OCI-M1 (cell line): ENCODE data around the gene CNIH3.

Experiments used
- DNase-seq: peaks from one replicate; lab custom pipeline; 2025; lab: John Stamatoyannopoulos, UW

CNIH3 gene

DNA sequence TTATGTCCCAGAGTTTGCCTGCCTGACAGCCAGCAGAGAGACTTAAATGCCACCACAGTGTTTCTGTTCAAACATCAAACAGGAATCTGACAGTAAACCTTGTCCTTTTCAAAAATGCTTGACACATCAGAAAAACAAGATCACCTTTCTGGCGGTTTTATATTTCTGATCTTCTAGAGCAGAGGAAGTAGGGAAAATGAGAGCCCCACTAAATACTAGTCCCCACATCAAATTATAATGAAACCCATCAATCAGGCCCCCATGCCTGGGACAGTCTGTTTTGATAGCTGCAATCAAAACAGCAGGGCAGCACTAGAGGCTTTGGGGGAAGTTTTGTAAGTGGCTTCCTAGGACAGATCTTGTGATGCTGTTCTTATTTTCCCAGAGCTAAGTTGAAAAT, 129.3 kb downstream of the CNIH3 start:
- DNase-seq = no peak

DNA sequence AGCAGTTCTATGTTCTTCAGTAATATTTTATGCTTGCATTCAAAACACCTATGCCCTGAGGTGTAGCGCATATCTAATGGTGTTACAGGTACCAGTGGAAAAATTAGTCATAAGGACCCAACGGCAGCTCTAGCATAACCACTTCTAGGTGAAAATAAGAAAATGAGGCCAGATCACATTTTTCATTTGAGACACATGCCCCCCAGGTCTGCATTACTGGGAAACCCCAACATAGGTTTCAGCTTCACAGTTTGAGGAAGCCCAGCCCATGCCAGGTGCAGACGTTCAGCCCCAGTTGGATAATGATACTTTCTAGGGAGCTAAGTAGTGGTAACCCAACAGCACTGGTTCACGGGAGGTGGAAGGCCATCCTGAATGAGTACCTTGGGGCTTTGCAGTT, 129.8 kb downstream of the CNIH3 start:
- no peak for DNase-seq

DNA sequence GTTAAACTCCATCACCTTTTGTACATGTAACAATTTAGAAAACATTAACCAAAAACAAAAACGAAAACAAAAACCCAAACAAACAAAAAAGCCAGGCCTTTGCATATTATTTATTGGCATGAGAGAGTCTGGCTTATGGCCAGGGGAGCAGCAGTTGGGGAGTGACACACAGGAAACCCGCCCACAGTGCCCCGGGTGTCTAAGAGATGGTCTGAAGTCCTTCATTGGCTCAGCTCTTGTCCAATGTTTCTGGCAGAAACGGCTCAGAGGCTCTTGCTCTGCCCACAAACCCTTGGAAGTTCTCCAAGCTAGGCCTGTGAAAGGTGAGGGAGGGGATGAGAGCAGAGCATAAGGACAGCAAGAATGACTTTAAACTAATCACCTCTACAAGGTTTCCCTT, 131.5 kb downstream of the CNIH3 start:
- DNase-seq = peak; percentile 13

DNA sequence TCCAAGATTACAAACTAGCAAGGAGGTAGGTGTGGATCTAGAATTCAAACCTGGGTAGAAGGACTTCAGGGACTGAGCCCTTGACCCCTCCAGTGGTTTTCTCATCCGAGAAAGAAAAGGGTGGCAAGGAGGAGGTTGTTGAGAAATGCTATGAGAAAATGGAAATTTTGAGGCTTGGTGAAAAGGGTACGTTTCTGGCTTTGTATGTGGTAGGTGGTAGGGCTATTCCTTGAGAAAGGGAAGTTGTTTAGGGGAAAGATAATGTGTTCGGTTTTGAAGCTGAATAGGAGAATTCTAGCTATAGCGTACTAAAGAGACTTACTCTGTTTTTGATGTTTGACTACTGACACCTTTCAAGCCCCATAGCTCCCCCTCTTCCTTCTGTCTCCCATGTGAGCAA, 133.8 kb downstream of the CNIH3 start:
- peak; percentile 8 for DNase-seq

DNA sequence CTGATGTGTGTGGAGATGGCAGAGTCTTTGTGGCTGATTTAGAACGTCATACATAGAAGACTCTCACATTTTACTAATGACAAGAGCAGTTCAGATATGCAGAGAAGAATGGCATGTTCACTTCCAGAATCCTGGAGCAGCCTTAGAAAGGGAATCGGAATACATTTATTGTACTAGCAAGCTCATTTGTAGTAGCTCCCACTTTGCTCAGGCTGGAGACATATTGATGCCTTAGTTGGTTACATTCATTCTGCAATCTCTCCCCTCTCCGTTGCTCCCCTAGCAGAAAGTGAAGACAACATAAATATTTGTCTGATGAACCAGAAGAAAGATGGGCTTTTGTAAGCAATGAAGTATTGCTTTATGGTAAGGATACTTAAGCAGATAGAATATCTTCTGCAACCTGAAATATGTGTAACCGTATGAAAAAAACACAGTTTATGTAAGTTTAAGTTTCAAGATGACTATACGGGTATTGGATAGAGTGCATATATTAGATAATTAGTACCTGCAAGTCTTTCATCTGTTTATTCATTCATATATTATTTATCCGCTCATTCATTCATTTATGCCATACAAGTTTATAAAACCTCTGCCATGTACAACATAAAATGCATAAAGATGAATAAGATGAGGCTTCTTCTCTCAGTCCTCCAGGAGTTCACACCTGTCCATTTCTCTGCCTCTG, 135.7 kb downstream of the CNIH3 start:
- no peak for DNase-seq

DNA sequence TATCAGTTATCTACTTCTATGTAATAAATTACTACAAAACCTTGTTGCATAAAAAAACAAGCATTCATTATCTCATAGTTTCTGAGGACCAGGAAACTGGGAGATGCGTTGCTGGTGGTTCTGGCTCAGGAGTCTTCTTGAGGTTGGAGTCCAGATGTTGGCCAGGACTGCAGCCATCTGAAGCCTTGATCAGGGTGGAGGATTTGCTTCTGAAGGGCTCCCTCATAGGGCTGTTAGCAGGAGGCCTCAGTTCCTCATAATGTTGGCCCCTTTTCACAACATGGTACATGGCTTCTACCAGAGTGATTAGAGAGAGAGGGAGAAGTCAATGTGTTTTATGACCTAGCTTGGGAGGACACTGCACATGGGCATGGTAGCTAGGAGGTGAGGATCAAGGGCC, 137.4 kb downstream of the CNIH3 start:
- DNase-seq = no peak

DNA sequence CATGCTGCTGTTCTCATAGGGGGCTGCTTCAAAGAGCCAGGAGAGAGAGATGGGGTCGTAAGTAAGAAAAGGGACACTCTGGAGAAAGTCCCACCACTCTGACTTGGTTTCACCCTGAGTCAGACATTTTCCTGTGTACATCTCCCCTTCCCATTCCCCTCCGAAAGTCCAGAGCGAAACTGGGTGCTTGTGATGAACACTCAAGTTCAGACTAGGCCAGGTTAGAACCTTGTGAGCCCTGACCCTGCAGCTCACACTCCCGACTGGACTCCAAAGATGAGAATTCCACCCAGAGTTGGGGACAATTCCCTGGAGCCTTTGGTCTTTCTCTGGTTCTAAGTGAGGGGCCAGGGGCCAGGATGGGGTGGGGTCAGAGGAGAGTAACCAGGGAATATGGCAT, 139.5 kb downstream of the CNIH3 start:
- DNase-seq = no peak

DNA sequence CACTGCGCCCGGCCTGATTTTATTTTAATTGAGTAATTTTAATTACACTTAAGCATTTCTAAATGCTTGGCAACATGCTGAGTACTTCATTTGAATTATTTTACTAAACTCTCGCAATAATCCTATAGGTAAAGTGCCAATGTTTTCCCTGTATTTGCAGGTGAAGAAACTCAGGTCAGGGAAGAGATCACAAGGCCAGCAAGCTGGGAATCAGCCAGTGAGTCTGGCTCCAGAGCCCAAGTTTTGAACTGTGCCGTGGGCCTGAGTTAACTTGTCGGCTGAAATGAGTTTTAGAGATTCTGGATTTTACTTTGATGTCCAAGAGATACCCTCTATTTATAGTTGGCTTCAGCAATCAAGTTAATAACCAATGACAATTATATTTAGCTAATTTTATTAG, 141.4 kb downstream of the CNIH3 start:
- DNase-seq = no peak

DNA sequence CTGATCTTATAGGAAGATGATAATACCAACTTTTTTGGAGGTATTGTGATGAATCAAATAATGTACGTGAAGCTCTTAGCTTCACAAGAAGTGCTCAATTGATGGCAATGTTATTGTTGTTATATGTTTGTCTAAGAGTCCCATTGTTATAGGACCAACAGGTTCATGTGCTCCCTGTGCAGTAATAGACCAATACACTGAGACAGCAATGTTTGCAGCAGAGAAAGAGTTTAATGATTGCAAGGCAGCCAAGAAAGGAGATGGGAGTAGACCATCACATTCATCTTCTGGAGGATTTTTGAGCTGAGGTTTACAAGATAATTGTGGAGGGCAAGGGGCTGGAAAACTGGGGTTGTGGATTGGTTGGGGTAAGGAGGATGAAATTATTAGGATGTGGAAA, 143.0 kb downstream of the CNIH3 start:
- DNase-seq = no peak

DNA sequence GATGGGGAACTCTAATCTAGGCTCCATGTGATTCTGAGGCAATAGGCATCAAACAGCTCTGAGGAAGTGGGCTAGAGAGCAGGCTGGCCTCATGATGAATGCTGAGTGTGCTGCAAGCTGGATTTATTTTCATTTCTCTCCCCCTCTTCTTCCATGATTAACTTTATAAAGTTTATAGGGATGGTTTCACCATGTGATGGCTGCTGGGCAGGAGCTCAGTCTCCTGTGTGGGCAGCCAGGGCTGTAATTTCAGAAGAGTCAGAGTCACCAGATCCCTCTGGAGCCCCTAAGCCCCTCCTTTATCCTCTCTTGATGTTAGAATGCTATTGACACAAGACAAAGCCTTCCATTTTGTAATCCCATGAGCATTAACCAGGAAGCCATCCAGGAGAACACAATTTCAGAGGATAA, 143.6 kb downstream of the CNIH3 start:
- DNase-seq = no peak

DNA sequence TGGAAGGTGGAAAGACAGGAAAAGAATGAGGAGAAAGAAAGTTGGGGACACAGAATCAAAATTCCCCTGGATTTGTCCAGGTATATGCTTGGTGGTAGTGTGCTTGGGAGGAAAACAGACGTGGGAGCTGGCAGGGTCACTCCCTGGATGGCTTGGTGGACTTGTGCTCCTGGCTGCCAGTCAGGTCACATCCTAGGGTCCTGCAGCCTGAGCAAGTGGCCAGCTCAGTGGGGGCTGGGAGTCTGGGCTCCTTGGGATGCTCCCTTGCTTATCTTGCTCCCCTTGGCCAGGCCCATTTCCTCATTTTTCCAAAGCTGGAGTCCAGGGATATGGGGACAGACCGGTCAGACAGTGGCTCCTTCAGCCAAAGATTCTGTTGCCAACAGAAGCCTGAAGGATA, 144.0 kb downstream of the CNIH3 start:
- DNase-seq = no peak

DNA sequence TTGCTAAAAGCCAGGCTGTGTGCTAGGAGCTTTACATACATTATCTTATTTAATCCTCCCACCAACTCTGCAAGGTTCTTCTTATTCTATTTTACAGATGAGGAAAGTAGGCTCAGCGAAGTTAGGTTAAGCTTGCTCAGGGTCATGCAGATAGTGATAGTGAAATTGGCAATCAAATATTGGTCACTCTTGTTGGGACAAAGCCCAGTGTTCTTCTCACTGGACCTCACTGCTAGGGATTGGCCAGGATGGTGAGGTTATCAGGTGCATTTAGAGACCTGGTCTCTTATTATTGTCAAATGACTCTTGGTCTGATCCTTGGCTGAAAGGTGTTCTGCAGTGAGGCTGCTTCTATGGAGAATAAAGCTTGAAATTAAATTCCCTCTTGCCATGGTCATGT, 145.1 kb downstream of the CNIH3 start:
- no peak for DNase-seq

DNA sequence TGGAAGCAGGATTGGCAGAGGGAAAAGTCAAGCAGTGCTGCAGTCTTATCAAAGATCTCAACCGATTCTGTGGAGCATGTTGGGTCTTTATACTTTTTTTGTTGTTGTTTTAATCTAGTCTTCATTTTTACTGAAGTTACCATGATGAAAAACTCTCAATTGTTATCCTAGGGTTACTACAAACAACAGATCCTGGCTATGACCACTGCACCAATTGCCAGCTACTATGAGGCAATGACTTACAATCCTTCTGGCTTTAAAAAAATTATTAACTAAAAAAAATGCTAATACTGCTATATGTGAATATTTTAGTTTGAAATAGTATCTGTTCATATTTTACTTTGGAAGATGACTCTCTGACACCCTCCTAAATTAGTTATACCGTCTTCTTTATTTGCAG, 145.9 kb downstream of the CNIH3 start:
- DNase-seq = no peak

DNA sequence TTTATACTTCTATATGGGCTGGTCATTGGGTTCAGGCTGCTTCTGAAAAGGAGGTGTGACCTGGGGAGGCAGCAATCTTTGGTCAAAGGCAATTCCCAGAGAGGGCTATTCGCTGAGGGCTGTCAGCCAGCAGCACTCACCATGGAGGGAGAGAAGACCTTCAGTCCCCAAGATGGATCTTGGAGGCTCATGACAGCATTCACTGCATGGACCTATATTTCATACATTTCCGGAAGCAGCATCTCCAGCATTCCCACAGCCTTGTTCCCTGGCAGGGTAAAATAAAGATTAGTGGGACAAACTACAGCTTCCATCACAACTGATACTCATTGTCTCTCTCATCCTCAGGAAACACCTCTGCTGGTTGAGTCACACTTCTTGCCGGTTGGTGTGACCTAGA, 146.6 kb downstream of the CNIH3 start:
- no peak for DNase-seq

DNA sequence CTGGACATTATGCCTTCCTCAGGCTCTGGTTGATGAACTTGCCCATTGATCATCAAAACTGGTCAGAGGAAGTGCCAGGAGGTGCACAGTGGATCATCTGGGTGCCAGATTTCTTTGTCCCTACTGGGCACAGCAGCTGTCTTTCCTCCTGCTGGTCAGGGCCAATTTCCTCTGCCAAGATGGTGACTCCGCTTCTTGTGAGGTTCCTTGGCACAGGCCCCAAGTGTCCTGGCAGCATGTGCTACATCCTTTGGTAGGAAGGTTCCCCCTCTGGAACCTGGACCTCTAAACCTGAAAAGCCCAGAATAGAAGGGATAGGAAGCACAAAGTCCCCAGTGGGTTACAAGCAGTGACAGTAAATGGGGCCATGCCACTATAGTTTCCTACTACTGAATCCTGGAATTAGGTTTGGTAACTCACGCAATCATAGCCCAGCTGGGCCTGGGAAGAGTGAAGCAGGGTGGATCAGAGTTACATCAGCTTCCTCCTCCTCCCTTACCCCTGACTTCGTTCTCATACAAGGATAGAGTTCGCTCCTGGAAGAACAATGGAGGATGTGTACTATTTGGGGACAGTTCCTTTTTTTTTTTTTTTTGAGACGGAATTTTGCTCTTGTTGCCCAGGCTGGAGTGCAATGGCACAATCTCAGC, 147.1 kb downstream of the CNIH3 start:
- DNase-seq = no peak

DNA sequence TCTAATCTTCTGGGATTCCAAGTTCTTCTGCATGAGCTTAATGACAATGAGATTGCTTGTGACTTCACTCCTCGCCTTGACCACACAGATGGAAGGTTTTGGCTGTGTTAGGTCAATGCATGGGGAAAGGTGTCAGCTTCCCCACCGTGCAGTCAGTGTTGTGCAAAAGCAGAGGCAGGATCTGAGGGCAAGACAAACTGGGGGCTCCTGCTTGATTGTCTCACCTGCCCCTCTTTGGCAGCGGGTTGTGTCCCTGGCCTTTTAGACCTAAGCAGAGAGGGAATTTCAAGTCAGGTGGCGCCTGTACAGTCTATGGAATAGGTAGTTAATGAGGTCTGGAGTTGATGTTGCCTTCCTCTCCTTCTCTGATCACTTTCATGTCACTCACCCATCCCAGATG, 150.1 kb downstream of the CNIH3 start:
- no peak for DNase-seq

DNA sequence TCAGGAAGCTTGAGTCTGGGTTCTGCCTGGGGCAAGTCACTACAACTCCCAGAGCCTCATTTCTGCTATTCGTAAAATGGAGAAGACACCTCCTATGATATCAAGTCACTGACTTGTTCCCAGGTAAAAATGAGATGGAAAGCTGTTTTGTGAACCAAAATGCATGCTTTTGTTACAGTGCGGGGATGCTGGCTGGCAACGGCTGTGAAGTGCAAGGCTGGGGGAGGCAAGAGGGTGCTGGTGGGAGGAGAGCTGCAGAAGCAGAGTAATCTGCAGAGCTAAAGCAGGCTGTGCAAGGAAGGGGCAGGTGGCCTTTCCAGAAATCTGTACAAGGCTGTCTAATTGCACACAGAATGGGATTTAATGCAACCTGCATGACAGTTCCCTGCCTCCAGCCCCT, 150.9 kb downstream of the CNIH3 start:
- no peak for DNase-seq

DNA sequence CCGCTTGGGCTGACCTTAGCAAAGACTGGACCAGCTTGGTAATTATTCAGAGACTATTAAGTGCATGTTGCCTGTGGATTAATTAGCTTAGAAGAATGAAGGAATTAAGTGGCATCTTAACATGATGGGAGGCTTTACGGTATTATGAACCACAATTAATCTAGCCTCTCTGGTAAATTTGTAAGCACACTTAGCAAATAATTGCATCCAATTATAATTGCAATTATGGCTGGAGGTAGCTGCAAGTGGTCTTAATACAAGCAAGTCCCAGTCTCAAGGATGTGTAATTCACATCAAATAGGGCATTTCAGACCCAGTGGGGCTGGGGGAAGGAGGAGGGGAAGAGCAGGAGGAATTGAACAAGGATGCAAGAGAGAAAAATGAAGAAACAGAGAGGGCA, 151.6 kb downstream of the CNIH3 start:
- DNase-seq = no peak

DNA sequence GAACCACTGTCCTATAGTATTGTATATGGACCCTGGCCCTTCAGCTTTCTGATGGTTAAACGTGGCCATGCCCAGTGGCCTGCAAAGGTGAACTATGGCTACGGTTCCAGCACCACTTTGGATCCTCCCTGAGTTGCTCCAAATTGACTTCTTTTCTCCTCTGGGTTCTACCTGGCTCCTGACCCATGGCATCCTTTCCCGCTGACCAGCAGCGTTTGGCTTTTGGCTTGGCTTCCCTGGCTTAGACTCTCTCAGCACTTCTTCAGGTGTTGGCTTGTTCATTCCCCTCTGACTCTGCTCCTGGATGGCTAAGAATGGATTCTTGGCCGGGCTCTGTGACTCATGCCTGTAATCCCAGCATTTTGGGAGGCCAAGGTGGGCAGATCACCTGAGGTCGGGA, 152.9 kb downstream of the CNIH3 start:
- no peak for DNase-seq

DNA sequence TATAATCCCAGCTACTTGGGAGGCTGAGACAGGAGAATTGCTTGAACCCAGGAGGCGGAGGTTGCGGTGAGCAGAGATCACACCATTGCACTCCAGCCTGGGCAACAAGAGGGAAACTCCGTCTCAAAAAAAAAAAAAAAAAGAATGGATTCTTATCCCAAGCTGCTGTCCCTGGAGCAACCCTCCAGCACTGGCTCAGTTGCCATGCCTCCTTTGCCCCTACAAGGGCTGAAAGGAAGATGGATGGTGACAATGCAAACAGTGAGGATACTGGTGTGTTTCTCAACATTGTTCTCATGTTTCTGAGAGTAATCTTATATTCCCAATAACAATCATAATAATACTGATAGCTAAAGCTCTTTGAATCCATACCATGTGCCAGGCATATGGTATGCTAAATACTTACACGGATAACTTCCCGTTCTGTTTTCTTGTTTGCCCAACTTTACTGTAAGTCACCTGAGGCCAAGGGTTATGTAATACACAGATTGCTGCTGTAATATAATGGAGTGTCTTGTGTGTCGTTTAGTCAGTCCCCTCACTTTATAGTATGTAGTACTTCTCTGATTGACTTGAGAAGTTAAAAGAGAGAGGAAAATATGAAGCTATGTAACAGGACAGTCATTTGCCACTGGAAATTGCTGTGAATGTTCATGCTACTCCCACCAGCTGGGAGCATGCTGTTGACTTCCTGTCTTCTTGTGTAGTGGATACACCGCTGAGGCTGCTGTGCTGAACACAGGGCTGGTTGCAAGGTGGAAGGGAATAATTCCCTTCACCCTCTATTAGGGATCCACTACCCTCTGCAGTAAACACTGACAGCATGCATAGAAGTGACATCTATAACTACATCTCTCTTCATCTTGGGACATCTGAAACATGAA, 153.6 kb downstream of the CNIH3 start:
- no peak for DNase-seq

DNA sequence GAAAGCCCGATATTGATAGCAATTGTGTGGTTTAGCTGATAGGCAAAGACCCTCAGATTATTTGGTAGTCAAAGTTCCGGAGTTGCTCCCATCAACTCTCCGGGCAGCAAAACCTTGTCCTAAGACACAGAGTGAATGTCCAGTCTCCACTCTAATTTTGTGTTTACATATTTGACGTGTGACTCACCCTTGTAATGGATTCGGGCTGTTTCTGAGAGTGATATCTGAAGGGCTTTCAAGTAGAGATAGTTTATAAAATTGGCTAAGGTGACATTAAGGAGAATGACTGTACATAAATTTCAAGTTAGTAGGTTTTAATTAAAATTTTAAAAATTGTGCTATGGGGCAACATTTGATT, 154.2 kb downstream of the CNIH3 start:
- DNase-seq = no peak

DNA sequence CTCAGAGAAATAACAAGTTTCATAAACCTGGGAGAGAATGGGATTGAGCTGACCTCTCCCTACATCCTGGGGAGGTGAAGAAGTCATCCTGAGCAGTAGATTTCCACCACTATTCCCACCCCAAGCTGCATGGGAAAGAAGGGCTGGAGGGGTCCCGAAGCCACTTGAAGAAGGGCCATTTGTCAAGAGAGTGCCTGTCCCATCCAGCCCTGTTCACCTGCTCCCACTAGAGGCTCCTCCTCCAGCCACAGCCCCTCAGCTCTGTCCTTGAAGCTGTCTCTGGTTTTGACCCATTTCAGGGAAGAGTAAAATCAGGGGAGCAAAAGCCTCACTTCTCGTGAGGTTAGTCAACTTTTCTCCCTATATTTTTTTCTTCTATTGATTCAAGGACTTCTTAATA, 157.5 kb downstream of the CNIH3 start:
- no peak for DNase-seq

DNA sequence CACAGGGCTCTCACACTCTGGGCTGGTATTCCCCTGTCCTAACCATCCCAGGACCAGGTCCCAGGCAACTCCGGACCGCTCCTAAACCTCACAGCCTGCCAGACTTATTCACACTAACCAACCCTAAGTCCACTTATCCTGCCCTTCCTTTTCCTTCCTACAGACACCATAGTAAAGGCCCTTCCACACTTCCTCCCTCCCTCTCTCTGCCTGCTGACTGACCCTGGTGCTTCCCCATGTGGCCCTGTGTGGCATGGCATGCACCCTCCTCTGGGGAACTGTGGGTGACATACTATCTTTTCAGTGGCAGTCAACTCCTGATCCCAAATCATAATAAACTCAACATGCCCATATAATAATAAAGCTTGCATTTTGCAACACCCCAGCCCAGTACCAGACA, 158.3 kb downstream of the CNIH3 start:
- peak; percentile 46 for DNase-seq
